ENCODE measurements around the gene SYNE1. TPM values are rescaled to one million over a fixed set of nuclear protein-coding genes. Genes with fewer than 3 reads are reported as not detected.
"Not testable (repeated sequence)": the region's sequence is repeated elsewhere in the genome, so short reads cannot be mapped to it uniquely, and the experiment has no call there.

SYNE1 gene
- polyA plus RNA-seq, 2 of the 4 experiments (the other 2 are of a cell fraction) = 10.5 to 28.5 TPM

DNA sequence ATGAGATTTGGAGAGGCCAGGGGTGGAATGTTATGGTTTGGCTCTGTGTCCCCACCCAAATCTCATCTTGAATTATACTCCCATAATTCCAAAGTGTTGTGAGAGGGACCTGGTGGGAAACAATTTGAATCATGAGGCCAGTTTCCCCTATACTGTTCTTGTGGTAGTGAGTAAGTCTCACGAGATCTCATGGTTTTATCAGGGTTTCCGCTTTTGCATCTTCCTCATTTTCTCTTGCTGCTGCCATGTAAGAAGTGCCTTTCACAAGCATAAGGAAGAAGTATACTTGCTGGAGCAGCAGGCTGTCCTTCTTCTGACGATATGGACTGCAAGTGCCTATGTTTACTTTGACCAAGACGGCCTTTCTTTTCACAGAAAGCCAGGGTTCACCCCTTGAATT, 559.2 kb downstream of the SYNE1 start:
- H3K4me3 ChIP-seq = no peak overlapping the region
- H3K4me1 ChIP-seq = no peaks in the 10 kb centered on the region
- DNase-seq (ENCODE audit: low read depth in 1 of 2, low spot score in 1 of 2) (no peak), FAIRE-seq (no peak), ATAC-seq (no peak)
- no peak for TF ChIP-seq CHD2 (IDR thresholded peaks at IDR 0.05; ENCODE audit: low read length, partially characterized antibody)
- TF ChIP-seq SREBF2 (IDR thresholded peaks at IDR 0.05) = no peak
- no peak for TF ChIP-seq ESRRA (IDR thresholded peaks at IDR 0.05; ENCODE audit: borderline replicate concordance, low read length)
- TF ChIP-seq SMC3 (IDR thresholded peaks at IDR 0.05) = no peak
- no peak for TF ChIP-seq NFE2L2 (conservative IDR thresholded peaks at IDR 0.05; ENCODE audit: low read length)
- TF ChIP-seq, protein P1, sequence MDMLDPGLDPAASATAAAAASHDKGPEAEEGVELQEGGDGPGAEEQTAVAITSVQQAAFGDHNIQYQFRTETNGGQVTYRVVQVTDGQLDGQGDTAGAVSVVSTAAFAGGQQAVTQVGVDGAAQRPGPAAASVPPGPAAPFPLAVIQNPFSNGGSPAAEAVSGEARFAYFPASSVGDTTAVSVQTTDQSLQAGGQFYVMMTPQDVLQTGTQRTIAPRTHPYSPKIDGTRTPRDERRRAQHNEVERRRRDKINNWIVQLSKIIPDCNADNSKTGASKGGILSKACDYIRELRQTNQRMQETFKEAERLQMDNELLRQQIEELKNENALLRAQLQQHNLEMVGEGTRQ (IDR thresholded peaks at IDR 0.05) = no peak
- no peak for TF ChIP-seq NPAS2 (CRISPR knock-in tag; IDR thresholded peaks at IDR 0.05; ENCODE audit: borderline replicate concordance)
- TF ChIP-seq RCOR1 (IDR thresholded peaks at IDR 0.05; ENCODE audit: low read depth, low read length) = no peak
- no peak for TF ChIP-seq TP53 (CRISPR knock-in tag; IDR thresholded peaks at IDR 0.05)
- no peak for TF ChIP-seq ZFP36 (IDR thresholded peaks at IDR 0.05; ENCODE audit: borderline replicate concordance, partially characterized antibody)
- TF ChIP-seq RNF2 (IDR thresholded peaks at IDR 0.05; ENCODE audit: borderline replicate concordance, low read depth) = no peak
- no peak overlapping the region for H3K4me2 ChIP-seq
- H3K27ac ChIP-seq = no peak overlapping the region
- peaks cover 10% of the 10 kb centered on the region; the same call in 1 of the 3 replicates for H3K9me3 ChIP-seq
- ChIA-PET POLR2A (no interaction called here), CTCF (no interaction called here)
- 38% methylated on average over 4 of the region's 4 CpGs for WGBS (ENCODE audit: missing lambda C conversion rate)

DNA sequence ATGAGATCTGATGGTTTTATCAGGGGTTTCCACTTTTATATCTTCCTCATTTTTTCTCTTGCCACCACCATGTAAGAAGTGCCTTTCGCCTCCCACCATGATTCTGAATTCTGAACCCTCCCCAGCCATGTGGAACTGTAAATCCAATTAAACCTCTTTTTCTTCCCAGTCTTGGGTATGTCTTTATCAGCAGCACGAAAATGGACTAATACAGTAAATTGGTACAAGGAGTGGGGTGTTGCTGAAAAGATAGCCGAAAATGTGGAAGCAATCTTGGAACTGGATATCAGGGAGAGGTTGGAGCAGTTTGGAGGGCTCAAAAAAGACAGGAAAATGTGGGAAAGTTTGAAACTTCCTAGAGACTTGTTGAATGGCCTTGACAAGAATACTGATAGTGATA, 560.9 kb downstream of the SYNE1 start:
- H3K27ac ChIP-seq; ATAC-seq; H3K4me2 ChIP-seq; POLR2A ChIA-PET; H3K4me3 ChIP-seq; CTCF ChIA-PET; H3K4me1 ChIP-seq; DNase-seq (ENCODE audit: low read depth in 1 of 2, low spot score in 1 of 2); FAIRE-seq: not testable (repeated sequence)
- peaks cover 10% of the 10 kb centered on the region; the same call in 1 of the 3 replicates for H3K9me3 ChIP-seq
- WGBS (ENCODE audit: missing lambda C conversion rate) = 3% methylated on average over 3 of the region's 3 CpGs

DNA sequence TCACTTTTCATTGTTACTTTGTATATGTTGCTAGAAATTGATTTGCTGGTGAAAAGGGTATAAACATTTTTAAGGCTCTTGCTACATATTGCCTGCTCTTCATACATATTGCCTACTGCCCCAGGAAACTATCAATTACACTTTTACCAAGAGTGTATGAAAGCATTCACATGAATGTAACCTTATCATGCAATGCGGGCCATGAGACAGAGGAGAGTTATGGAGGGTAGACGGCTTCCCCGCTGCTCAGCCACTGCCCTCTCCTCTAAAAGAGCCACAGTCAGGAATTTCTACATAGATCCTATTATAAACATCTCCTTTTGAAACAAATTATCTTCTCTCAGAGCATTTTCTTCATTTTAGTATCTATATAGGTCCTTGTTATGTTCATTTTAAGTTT, 565.3 kb downstream of the SYNE1 start:
- DNase-seq (ENCODE audit: low read depth in 1 of 2, low spot score in 1 of 2) (no peak), ATAC-seq (no peak), FAIRE-seq (no peak)
- H3K4me1 ChIP-seq = no peaks in the 10 kb centered on the region
- no peak overlapping the region for H3K27ac ChIP-seq
- 80% methylated on average over 3 of the region's 3 CpGs for WGBS (ENCODE audit: missing lambda C conversion rate)
- no peak overlapping the region for H3K4me2 ChIP-seq
- TF ChIP-seq, protein P2, sequence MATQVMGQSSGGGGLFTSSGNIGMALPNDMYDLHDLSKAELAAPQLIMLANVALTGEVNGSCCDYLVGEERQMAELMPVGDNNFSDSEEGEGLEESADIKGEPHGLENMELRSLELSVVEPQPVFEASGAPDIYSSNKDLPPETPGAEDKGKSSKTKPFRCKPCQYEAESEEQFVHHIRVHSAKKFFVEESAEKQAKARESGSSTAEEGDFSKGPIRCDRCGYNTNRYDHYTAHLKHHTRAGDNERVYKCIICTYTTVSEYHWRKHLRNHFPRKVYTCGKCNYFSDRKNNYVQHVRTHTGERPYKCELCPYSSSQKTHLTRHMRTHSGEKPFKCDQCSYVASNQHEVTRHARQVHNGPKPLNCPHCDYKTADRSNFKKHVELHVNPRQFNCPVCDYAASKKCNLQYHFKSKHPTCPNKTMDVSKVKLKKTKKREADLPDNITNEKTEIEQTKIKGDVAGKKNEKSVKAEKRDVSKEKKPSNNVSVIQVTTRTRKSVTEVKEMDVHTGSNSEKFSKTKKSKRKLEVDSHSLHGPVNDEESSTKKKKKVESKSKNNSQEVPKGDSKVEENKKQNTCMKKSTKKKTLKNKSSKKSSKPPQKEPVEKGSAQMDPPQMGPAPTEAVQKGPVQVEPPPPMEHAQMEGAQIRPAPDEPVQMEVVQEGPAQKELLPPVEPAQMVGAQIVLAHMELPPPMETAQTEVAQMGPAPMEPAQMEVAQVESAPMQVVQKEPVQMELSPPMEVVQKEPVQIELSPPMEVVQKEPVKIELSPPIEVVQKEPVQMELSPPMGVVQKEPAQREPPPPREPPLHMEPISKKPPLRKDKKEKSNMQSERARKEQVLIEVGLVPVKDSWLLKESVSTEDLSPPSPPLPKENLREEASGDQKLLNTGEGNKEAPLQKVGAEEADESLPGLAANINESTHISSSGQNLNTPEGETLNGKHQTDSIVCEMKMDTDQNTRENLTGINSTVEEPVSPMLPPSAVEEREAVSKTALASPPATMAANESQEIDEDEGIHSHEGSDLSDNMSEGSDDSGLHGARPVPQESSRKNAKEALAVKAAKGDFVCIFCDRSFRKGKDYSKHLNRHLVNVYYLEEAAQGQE (IDR thresholded peaks at IDR 0.05) = no peak
- no peak overlapping the region for H3K4me3 ChIP-seq
- H3K9me3 ChIP-seq = peaks cover 7% of the 10 kb centered on the region; the same call in 1 of the 3 replicates
- CTCF ChIA-PET = no interaction called here
- POLR2A ChIA-PET = no interaction called here

Small RNA genes lying within 50 kb of the gene (small RNA-seq; reads per million reads assigned to genes)
- gene RNA5SP223 = 0 to 0.52 (median 0) reads per million in 6 experiments

Other genes starting within 250 kb of the SYNE1 start
- gene MYCT1, start 60.5 kb upstream of the SYNE1 start, polyA plus RNA-seq (2011; rRNA removed) = 0.04 and 0.05 TPM in 2 replicates
- not detected in 3 replicates for gene MYCT1, start 60.5 kb upstream of the SYNE1 start, polyA plus RNA-seq (2017; fragmentation: RNase III; extraction: RNeasy Plus Mini Kit Qiagen cat#74134 plus additional on column Dnase treatment)
- 0.31 and 0.60 TPM in 2 replicates for gene VIP, start 113.4 kb upstream of the SYNE1 start, polyA plus RNA-seq (2011; rRNA removed)
- gene VIP, start 113.4 kb upstream of the SYNE1 start, polyA plus RNA-seq (2017; fragmentation: RNase III; extraction: RNeasy Plus Mini Kit Qiagen cat#74134 plus additional on column Dnase treatment) = not detected in 3 replicates

All from A549 (cell line).